Astrocyte of the hippocampus (primary cell): ENCODE data around the gene YWHAH.

Experiments used
- DNase-seq: peaks from one replicate; pipeline ENCODE4 v3.0.0; 2011; ENCODE audit warnings: low read depth, low spot score

YWHAH gene

DNA sequence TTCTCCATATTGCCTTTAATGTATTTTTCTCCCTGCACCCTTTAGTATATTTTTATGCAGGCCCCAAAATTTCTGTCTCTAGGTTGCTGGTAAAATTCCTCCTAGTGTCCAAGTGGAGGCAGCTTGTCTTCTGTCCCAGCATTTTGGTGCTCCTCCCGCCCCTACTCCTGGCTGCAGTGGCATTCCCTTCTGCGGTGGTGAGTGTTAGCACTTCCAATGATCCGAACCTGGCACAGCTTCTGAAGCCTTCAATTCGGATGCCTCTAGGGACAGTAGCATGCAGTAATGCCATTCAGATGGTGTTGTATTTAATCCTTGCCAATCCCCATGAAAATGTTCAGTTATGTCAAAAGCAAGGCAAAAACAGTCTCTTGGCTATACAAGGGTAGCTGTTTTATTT, 5.9 kb downstream of the YWHAH start:
- DNase-seq = peak; percentile 49

- DNase-seq = no peak
Observed at GRCh38 chr22:31951194-31952093, 7.1 kb downstream of the YWHAH start.

GRCh38 chr22:31952094-31952401, 7.7 kb downstream of the YWHAH start:
- no peak for DNase-seq

- DNase-seq = peak; percentile 81
Observed at GRCh38 chr22:31952472-31952871, 8.1 kb downstream of the YWHAH start.

GRCh38 chr22:31953261-31953660, 8.9 kb downstream of the YWHAH start:
- DNase-seq = no peak

DNA sequence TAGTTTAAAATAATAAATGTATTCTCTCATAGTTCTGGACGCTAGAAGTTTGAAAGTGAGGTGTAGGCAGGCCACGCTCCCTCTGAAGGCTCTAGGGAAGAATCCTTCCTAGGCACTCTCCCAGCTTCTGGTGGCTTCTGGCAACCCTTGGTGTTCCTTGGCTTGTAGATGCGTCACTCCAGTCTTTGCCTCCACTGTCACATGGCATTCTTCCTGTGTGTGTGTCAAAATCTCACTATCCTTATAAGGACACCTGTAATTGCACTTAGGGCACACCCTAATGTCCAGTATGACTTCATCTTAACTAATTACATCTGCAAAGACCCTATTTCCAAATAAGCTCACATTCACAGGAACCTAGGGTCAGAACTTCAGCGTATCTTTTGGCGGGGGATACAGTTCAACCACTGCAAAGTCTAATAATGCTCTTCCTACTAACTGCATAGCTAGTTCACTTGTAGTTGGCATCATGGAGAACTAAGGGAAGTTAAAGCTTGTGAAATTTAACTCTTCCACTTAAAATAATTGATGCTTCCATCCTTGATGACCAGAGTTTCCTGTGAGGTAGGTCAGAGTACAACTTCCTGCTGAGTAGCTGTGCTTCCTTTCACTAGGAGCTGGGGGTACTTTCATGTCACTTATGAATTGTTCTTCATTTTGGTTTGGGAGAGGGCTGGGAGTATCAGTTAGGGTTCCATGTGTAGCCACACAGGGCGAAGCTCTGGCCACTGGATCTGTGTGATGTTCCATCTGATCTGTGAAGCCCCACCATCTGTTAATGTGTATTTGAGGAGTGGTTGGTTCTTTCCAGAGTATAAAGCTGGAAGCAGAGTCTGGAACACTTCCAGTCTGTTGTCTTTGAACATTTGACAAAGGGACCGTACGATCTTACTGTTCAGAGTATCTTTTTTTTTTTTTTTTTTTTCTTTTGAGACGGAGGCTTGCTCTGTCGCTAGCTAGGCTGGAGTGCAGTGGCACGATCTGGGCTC, 10.5 kb downstream of the YWHAH start:
- DNase-seq = peak; percentile 50

DNA sequence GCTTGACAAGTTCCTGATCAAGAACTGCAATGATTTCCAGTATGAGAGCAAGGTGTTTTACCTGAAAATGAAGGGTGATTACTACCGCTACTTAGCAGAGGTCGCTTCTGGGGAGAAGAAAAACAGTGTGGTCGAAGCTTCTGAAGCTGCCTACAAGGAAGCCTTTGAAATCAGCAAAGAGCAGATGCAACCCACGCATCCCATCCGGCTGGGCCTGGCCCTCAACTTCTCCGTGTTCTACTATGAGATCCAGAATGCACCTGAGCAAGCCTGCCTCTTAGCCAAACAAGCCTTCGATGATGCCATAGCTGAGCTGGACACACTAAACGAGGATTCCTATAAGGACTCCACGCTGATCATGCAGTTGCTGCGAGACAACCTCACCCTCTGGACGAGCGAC, 12.0 kb downstream of the YWHAH start:
- no peak for DNase-seq

DNA sequence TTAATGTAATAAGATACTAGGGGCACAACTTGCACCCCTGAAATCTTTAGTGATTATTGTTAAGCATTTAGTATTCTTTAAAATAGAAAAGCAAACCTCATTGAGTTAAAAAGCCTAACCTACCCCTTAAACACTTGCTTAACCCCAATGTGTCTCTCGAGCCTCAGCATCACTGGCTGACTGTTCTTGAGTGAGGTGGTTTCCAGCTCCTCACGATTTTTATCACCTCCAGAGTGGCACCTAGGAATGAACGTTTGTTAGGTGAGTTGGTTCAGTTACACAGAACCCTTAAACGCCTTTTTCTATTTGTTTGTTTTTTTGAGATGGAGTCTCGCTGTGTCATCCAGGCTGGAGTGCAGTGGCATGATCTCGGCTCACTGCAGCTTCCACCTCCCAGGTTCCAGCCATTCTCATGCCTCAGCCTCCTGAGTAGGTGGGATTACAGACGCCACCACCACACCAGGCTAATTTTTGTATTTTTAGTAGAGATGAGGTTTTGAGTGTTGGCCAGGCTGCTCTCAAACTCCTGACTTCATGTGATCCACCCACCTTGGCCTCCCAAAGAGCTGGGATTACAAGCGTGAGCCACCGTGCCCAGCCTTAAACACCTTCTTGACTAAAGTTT, 13.7 kb downstream of the YWHAH start:
- no peak for DNase-seq

DNA sequence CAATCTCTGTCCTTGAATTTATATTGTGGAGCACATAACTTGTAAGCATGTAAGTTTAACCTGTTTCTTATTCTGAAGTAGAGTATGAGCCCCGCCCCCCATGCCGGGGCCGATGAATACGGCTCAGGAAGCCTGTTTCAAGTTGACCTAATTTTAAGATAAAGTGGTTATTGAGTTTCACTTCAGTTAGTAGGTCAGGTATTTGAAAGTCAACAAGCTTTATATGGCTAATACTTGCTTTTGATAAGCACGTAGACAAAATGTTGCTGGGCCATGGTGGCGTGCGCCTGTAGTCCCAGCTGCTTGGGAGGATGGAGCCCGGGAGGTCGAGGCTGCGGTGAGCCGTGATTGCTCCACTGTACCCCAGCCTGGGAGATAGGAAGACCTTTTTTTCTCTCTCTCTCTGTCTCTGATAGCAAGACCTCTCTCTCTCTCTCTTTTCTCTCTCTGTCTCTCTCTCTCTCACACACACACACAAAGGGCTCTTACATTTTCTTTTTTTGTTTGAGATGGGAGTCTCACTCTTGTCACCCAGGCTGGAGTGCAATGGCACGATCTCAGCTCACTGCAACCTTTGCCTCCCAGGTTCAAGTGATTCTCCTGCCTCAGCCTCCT, 14.4 kb downstream of the YWHAH start:
- DNase-seq = no peak

- no peak for DNase-seq
Observed at GRCh38 chr22:31960767-31961166, 16.4 kb downstream of the YWHAH start.

GRCh38 chr22:31962387-31963125, 18.2 kb downstream of the YWHAH start:
- DNase-seq = no peak

DNA sequence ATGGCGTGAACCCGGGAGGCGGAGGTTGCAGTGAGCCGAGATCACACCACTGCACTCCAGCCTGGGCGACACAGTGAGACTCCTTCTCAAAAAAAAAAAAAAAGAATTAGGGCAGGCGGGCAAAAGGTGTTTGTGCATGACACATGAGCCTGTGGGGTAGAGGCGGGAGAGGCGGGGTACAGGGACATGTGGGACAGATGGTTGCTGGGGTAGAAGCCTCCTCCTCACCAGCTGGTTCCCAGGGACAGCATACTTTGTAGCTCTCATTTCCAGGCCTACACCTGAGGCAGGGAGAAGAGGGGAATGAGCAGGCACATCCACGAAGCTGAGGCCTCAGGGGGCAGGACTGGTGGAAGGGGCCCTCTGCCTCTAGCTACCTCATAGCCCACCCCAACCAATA, 23.7 kb downstream of the YWHAH start:
- no peak for DNase-seq

- DNase-seq = peak; percentile 82
Observed at GRCh38 chr22:31969789-31970489, 25.6 kb downstream of the YWHAH start.

DNA sequence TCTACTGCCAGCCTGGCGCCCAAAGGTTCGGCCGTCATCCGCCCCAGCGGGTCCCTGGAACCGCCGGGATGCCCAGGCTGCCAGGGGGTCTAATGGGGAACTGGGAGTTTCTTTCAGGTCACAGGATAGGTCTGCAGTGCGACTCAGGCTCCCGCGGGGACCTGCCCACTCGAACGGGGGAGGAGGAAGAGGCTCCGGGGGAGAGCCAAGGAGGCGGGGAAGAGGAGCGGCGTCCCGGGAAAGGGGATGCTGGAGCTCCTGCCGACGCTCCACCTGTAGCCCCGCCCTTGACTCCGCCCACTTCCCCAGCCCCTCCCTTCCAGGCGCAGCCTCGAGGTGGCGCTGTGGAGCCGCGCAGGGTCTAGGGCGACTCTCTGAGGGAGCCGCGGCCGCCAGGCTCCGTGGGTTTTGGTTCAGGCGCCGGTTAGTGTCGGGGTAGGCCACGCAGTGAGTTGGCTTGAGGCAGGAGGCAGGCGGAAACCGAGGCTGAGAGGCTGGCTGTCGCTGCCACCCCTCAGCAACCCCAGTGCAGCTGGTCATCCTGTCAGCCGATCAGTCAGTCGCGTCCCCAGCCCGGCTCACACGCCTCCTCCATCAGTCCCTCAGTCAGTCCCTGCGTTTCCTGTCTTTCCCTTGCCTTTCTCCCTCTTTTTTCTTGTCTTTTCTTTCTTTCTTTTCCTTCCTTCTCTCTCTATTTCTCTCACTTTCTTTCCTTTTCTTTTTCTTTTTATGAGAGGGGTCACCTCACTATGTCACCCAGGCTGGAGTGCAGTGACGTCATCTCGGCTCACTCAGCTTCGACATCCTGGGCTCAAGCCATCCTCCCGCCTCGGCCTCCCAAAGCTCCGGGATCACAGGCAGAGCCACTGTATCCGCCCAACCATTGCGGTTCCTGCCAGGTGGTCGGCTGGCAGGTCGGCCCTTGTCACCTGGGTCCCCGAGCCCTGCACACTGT, 26.4 kb downstream of the YWHAH start:
- peak; percentile 92 for DNase-seq

DNA sequence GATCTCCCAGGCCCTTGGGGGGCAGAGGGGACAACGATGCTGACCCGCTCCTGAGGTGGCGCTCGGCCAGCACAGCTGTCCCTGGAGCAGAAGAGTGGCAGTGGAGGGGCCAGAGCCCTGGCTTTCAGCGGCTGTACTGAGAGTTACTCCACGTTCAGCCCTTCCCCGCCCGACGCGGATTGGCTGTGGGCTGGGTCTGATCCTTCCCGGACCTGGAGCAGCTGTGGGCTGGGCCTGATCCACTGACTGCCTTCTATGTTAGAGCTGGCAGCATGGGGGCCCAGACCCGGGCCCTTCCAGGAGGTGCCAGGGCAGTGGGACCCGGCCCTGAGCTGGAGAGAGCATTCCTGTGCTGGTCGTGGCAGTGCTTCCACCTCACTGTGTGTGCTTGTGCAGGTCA, 27.8 kb downstream of the YWHAH start:
- DNase-seq = no peak

- DNase-seq = no peak
Observed at GRCh38 chr22:31973739-31974138, 29.4 kb downstream of the YWHAH start.

- DNase-seq = peak; percentile 81
Observed at GRCh38 chr22:31977141-31977841, 33.0 kb downstream of the YWHAH start.

DNA sequence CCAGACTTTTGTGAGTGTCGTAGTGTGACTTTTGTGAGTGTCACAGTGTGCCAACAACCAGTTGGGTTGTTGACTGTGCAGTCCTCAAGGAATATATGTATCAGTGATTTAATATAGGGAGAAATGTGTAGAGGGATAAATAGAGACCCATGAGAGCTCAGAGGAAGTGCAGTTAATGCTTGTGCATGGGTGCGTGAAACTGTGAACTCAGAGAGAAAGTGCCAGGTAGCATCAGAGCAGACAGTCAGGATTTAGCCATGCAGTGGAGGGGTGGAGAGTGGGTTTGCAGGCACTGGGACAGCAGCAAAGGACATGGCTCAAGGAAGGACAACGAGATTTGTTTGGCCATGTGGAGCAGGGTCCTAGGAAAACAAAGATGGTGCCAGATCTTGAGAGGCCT, 33.6 kb downstream of the YWHAH start:
- DNase-seq = no peak

DNA sequence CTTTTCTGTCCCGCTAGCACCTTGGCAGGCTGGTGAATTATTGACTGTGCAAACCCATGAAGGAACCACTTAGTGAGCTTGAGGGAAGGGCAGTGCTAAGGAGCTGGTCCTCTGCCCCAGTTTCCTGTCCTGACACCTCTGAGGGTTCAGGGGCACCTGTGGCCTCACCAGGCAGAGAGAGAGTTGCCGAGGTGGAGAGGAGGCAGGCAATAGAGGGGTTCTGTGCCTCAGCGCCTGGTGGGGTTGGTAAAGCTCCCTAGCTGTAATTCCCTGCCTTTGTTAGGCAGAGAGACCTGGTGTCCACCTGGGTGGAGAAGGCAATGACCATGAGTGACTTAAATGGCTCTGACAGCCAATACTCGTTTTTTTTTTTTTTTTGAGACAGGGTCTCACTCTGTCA, 36.3 kb downstream of the YWHAH start:
- no peak for DNase-seq
